Left ventricle myocardium inferior (tissue), 1 donor: Measurements from ENCODE around the gene ZNF45. TPM values are rescaled to one million over a fixed set of nuclear protein-coding genes. Genes with fewer than 3 reads are reported as not detected.
"Not testable (repeated sequence)": the region's sequence is repeated elsewhere in the genome, so short reads cannot be mapped to it uniquely, and the experiment has no call there.

Source experiments
- DNase-seq: peaks from one replicate; pipeline ENCODE4 v3.0.0-alpha.2; 2020
- H3K27ac ChIP-seq: fragments of 200-600 bp; replicated peaks from 2 replicates; pipeline ENCODE4 v1.8.0; 2021
- H3K27me3 ChIP-seq: fragments of 200-600 bp; 2 replicates; pipeline ENCODE4 v1.8.0; 2021; ENCODE audit warnings: low read depth
- H3K36me3 ChIP-seq: fragments of 200-600 bp; 2 replicates; pipeline ENCODE4 v1.8.0; 2021
- H3K4me1 ChIP-seq: fragments of 200-600 bp; 2 replicates; pipeline ENCODE4 v1.8.0; 2021
- H3K4me3 ChIP-seq: fragments of 200-600 bp; 2 replicates; pipeline ENCODE4 v1.8.0; 2021; ENCODE audit warnings: mild to moderate bottlenecking, moderate library complexity
- H3K9me3 ChIP-seq: fragments of 200-600 bp; replicated peaks from 2 replicates; pipeline ENCODE4 v1.8.0; 2021
- CTCF ChIP-seq: fragments of 200-600 bp; IDR thresholded peaks from 2 replicates; pipeline ENCODE4 v1.8.0; 2021; ENCODE audit warnings: antibody characterized with exemption, mild to moderate bottlenecking, borderline replicate concordance
- intact Hi-C: fragments of 100-400 bp; cut with micrococcal nuclease; formaldehyde crosslinking; loops from one replicate; pipeline ENCODE4 v1.11.0; 2022
- total RNA-seq: library from RNA; stranded (reverse); fragmentation: NEBNext Ultra II Directional; extraction: Animal tissue kit (Norgen Biotek cat#: 25700); gene quantifications from one replicate; pipeline ENCODE4 v1.2.1, GENCODE V29; 2021
- donor health status: DM: no; HTN: yes; CAD: no; lungs with severe emphysema.

The ZNF45 gene
- total RNA-seq, 1 donor from 2014 or later = 6.4 TPM

- no peak for TF ChIP-seq CTCF
- intact Hi-C loops = no loop called here
- no peaks in the 10 kb centered on the region for H3K4me1 ChIP-seq
- no peak for DNase-seq
- H3K36me3 ChIP-seq = peaks cover 99% of the 10 kb centered on the region
- no peaks in the 10 kb centered on the region for H3K27me3 ChIP-seq
- H3K27ac ChIP-seq = no peak overlapping the region
- H3K9me3 ChIP-seq = peaks cover 100% of the 10 kb centered on the region
- H3K4me3 ChIP-seq = no peak overlapping the region
Measured at GRCh38 chr19:43966079-43966694, 31.1 kb upstream of the ZNF45 start.

- intact Hi-C loops = no loop called here
- H3K36me3 ChIP-seq = peaks cover 87% of the 10 kb centered on the region
- H3K9me3 ChIP-seq = peaks cover 100% of the 10 kb centered on the region
- DNase-seq = no peak
- TF ChIP-seq CTCF = no peak
- H3K4me1 ChIP-seq = no peaks in the 10 kb centered on the region
- H3K4me3 ChIP-seq = no peak overlapping the region
- H3K27ac ChIP-seq = no peak overlapping the region
- no peaks in the 10 kb centered on the region for H3K27me3 ChIP-seq
Measured at GRCh38 chr19:43960411-43960810, 25.3 kb upstream of the ZNF45 start.

- DNase-seq = no peak
- peaks cover 85% of the 10 kb centered on the region for H3K36me3 ChIP-seq
- intact Hi-C loops = no loop called here
Measured at GRCh38 chr19:43957891-43958290, 22.8 kb upstream of the ZNF45 start.

GRCh38 chr19:43956827-43957226, 21.7 kb upstream of the ZNF45 start:
- Histone ChIP-seq H3K4me1 (no peaks in the 10 kb centered on the region), H3K4me3 (no peak overlapping the region), H3K9me3 (peaks cover 91% of the 10 kb centered on the region), H3K36me3 (peaks cover 74% of the 10 kb centered on the region), H3K27ac (no peak overlapping the region), H3K27me3 (no peaks in the 10 kb centered on the region)
- no peak for DNase-seq
- intact Hi-C loops = no loop called here
- TF ChIP-seq CTCF = no peak

More at GRCh38 chr19:43957891-43958290, 22.8 kb upstream of the ZNF45 start:
- Histone ChIP-seq H3K27me3 (no peaks in the 10 kb centered on the region), H3K4me1 (no peaks in the 10 kb centered on the region), H3K9me3 (peaks cover 100% of the 10 kb centered on the region), H3K4me3 (no peak overlapping the region), H3K27ac (no peak overlapping the region)
- TF ChIP-seq CTCF = no peak

GRCh38 chr19:43950834-43951645, 16.0 kb upstream of the ZNF45 start, which contains the start of gene ZNF221:
ZNF221 (plus strand) TSS chr19:43951228; CDS start chr19:43962727, 11,499 bp downstream.
- peak; percentile 87 for DNase-seq
- H3K27me3 ChIP-seq = peaks cover 5% of the 10 kb centered on the region
- H3K36me3 ChIP-seq = peaks cover 30% of the 10 kb centered on the region
- peaks cover 66% of the 10 kb centered on the region for H3K9me3 ChIP-seq
- peak; percentile 64 for TF ChIP-seq CTCF
- peak within 1 kb of the TSS; percentile 94 for H3K4me3 ChIP-seq
- intact Hi-C loops = no loop called here
- peak within 1 kb of the TSS; percentile 82 for H3K27ac ChIP-seq
- H3K4me1 ChIP-seq = peaks cover 9% of the 10 kb centered on the region

GRCh38 chr19:43949803-43950202, 14.7 kb upstream of the ZNF45 start:
- peaks cover 53% of the 10 kb centered on the region for H3K9me3 ChIP-seq
- H3K27ac ChIP-seq, H3K4me1 ChIP-seq, intact Hi-C loops, H3K4me3 ChIP-seq, H3K27me3 ChIP-seq, DNase-seq: not testable (repeated sequence)
- H3K36me3 ChIP-seq = peaks cover 17% of the 10 kb centered on the region

GRCh38 chr19:43947412-43947811, 12.3 kb upstream of the ZNF45 start:
- H3K27ac ChIP-seq, intact Hi-C loops, H3K27me3 ChIP-seq, DNase-seq, H3K4me3 ChIP-seq, H3K36me3 ChIP-seq, H3K4me1 ChIP-seq: not testable (repeated sequence)
- peaks cover 32% of the 10 kb centered on the region for H3K9me3 ChIP-seq
